ENCODE data around the gene TPCN1. TPM values are rescaled to one million over a fixed set of nuclear protein-coding genes. Genes with fewer than 3 reads are reported as not detected.

Gene TPCN1
- total RNA-seq, 1 experiment from 2014 or later = 42.7 TPM

DNA sequence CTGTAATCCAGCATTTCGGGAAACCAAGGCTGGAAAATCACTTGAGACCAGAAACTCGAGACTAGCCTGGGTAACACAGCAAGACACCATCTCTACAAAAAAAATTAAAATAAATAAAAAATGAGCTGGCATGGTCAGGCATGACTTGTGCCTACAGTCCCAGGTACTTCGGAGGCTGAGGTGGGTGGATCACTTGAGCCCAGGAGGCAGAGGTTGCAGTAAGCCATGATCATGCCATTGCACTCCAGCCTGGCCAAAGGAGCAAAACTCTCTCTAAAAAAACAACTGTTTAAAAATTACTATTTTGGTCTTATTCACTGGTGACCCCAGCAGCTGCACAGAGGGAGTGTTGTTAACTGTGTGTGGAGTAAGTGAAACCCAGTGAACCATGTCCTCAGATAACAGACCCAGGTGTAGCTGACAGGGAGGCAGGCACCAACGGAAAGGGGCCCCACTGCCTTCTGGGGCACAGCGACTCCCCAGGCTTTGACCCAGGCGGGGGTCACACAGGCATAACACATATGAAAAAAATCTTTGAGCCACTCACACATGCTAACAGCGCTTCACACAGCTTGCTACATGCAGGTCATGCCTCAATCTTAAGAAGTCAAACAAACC lies 48.1 kb upstream of the TPCN1 start:
- POLR2A ChIA-PET (ENCODE audit: unreplicated experiment) = no interaction called here
- BruUV-seq (replicated peaks) = no TSS peak
- Histone ChIP-seq H3K79me2 (ENCODE audit: low read depth) (no peaks in the 10 kb centered on the region), H3F3A (ENCODE audit: insufficient read depth, low read depth) (peaks cover 9% of the 10 kb centered on the region; the same call in 1 of the 2 replicates), H3K36me3 (ENCODE audit: low read depth) (peaks cover 32% of the 10 kb centered on the region), H3K4me2 (no peak overlapping the region), H4K20me1 (ENCODE audit: insufficient read depth) (peaks cover 11% of the 10 kb centered on the region), H3K9me2 (ENCODE audit: insufficient read depth) (no peaks in the 10 kb centered on the region), H3K27ac (no peak overlapping the region), H3K4me1 (replicated peaks; ENCODE audit: insufficient read depth) (no peaks in the 10 kb centered on the region), H3K9me3 (ENCODE audit: insufficient read depth, low read depth) (no peaks in the 10 kb centered on the region), H3K27me3 (ENCODE audit: insufficient read depth, low read depth) (no peaks in the 10 kb centered on the region), H2AFZ (no peak overlapping the region), H3K4me3 (no peak overlapping the region)
- TF ChIP-seq EZH2 (IDR thresholded peaks at IDR 0.05; ENCODE audit: low read depth) = no peak
- TF ChIP-seq, protein P1, sequence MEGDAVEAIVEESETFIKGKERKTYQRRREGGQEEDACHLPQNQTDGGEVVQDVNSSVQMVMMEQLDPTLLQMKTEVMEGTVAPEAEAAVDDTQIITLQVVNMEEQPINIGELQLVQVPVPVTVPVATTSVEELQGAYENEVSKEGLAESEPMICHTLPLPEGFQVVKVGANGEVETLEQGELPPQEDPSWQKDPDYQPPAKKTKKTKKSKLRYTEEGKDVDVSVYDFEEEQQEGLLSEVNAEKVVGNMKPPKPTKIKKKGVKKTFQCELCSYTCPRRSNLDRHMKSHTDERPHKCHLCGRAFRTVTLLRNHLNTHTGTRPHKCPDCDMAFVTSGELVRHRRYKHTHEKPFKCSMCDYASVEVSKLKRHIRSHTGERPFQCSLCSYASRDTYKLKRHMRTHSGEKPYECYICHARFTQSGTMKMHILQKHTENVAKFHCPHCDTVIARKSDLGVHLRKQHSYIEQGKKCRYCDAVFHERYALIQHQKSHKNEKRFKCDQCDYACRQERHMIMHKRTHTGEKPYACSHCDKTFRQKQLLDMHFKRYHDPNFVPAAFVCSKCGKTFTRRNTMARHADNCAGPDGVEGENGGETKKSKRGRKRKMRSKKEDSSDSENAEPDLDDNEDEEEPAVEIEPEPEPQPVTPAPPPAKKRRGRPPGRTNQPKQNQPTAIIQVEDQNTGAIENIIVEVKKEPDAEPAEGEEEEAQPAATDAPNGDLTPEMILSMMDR (conservative IDR thresholded peaks at IDR 0.05) = no peak
- DNase-seq = peak in 1 of 2 experiments; percentile 21
- intact Hi-C loops (cut with micrococcal nuclease; ENCODE audit: unreplicated experiment) = no loop called here
- CTCF ChIA-PET = no interaction called here

DNA sequence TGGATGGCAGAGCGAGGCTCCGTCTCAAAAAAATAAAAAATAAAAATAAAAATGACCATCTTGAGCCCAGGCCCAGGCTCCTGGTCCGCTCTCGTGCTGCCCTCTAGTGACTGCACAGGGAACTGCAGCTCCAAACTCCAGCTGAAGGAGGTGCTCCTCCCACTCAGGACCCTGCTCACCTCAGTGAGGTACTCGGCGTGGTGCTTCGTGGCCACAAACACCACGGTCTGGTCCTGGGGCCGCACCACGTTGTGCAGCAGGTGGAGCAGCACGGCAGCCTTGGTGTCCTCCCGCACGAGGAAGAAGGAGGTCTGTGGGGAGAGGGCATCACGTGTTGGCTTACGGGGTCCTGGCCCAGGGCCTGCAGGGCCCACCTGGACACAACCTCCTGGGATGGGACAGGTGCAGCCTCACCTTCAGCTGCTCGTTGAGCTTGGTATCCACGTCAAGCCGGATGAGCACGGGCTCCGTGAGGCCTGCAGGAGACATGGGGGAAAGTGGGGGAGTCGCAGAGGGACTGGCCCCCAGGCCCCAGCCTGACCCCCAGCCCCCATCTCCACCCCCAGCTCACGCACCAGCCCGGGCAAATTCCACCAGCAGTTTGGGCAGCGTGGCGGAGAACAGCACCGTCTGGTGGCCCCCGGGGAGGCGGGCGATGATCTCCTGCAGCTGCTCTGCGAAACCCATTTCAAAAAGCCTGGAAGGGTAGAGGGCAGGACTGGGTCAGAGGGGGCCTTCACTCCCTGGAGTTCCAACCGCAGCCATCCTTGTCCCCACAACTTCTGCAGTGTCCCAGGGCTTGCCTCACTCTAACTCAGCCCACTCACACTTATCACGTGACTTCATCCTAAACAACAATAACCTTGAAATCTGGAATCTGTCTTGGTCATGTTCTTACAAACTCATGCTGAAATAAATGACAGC lies 46.5 kb upstream of the TPCN1 start:
- H3K36me3 ChIP-seq (ENCODE audit: low read depth) = peaks cover 38% of the 10 kb centered on the region
- no peaks in the 10 kb centered on the region for H3K79me2 ChIP-seq (ENCODE audit: low read depth)
- no peaks in the 10 kb centered on the region for H3K9me3 ChIP-seq (ENCODE audit: insufficient read depth, low read depth)
- no peak overlapping the region for H2AFZ ChIP-seq
- H3K4me1 ChIP-seq (replicated peaks; ENCODE audit: insufficient read depth) = no peaks in the 10 kb centered on the region
- H4K20me1 ChIP-seq (ENCODE audit: insufficient read depth) = peaks cover 11% of the 10 kb centered on the region
- BruUV-seq (replicated peaks) = no TSS peak
- H3K27me3 ChIP-seq (ENCODE audit: insufficient read depth, low read depth) = no peaks in the 10 kb centered on the region
- H3K4me2 ChIP-seq = no peak overlapping the region
- peaks cover 9% of the 10 kb centered on the region; the same call in 1 of the 2 replicates for H3F3A ChIP-seq (ENCODE audit: insufficient read depth, low read depth)
- H3K4me3 ChIP-seq = no peak overlapping the region
- intact Hi-C loops (cut with micrococcal nuclease; ENCODE audit: unreplicated experiment) = loop anchor here (1.0 to 2.0 kb wide), 3 partner anchors 76 to 182 kb away; no protein-coding TSS in a partner anchor
- peak; percentile 50 to 75 for DNase-seq
- H3K27ac ChIP-seq = no peak overlapping the region
- POLR2A ChIA-PET (ENCODE audit: unreplicated experiment) = no interaction called here
- TF ChIP-seq, protein P1 (conservative IDR thresholded peaks at IDR 0.05) = peak; percentile 99
- TF ChIP-seq EZH2 (IDR thresholded peaks at IDR 0.05; ENCODE audit: low read depth) = no peak
- CTCF ChIA-PET = interaction anchor here (1.9 kb wide), 1 partner anchor 182 kb away, joined by 10 read pairs; no protein-coding TSS in a partner anchor
- no peaks in the 10 kb centered on the region for H3K9me2 ChIP-seq (ENCODE audit: insufficient read depth)

DNA sequence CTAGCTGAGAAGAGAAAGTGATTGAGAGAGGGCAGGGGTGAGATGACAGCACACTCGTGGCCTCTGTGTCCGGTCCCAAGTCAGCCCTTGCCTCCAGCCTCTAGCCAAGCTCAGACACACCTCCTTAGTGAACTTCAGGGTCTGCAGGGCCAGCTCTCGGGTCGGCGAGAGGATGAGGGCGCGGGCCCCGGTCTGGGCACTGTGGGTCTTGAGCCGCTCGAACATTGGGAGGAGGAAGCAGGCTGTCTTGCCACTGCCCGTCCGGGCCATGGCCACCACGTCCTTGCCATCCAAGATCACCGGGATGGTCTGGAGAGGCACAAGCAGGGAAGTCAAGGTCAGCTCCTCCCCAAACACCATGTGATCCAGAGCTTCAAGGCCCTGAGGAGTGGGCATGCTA lies 42.2 kb upstream of the TPCN1 start:
- CTCF ChIA-PET = no interaction called here
- Histone ChIP-seq H3K27me3 (ENCODE audit: insufficient read depth, low read depth) (no peaks in the 10 kb centered on the region), H3K27ac (no peak overlapping the region), H3K9me2 (ENCODE audit: insufficient read depth) (no peaks in the 10 kb centered on the region), H3K9me3 (ENCODE audit: insufficient read depth, low read depth) (no peaks in the 10 kb centered on the region), H2AFZ (no peak overlapping the region), H3F3A (ENCODE audit: insufficient read depth, low read depth) (peaks cover 15% of the 10 kb centered on the region; the same call in 1 of the 2 replicates), H3K36me3 (ENCODE audit: low read depth) (peaks cover 36% of the 10 kb centered on the region), H3K4me1 (replicated peaks; ENCODE audit: insufficient read depth) (peaks cover 4% of the 10 kb centered on the region), H3K4me3 (no peak overlapping the region), H3K4me2 (no peak overlapping the region), H4K20me1 (ENCODE audit: insufficient read depth) (peaks cover 30% of the 10 kb centered on the region), H3K79me2 (ENCODE audit: low read depth) (peaks cover 30% of the 10 kb centered on the region)
- no peak for TF ChIP-seq EZH2 (IDR thresholded peaks at IDR 0.05; ENCODE audit: low read depth)
- TF ChIP-seq, protein P1 (conservative IDR thresholded peaks at IDR 0.05) = no peak
- no peak for DNase-seq
- POLR2A ChIA-PET (ENCODE audit: unreplicated experiment) = no interaction called here
- intact Hi-C loops (cut with micrococcal nuclease; ENCODE audit: unreplicated experiment) = no loop called here
- no TSS peak for BruUV-seq (replicated peaks)

Measured in PC-9 (cell line).